Activated T-helper 2 cell treated with anti-CD3 and anti-CD28 coated beads, Interferon-gamma antibody, Interleukin-2, Interleukin-4, amounts not matched to agents 10 μg/mL and 5 μg/mL and 100 μg/mL, durations not matched to agents 14 hours and 24 hours and 36 hours (primary cell): ENCODE results near the gene CCDC50. TPM values are rescaled to one million over a fixed set of nuclear protein-coding genes. Genes with fewer than 3 reads are reported as not detected.

Source experiments
- DNase-seq: peaks from one replicate; pipeline ENCODE4 v3.0.0; 2021; ENCODE audit warnings: low spot score
- H3K27ac Mint-ChIP-seq: one replicate; pipeline ENCODE4 v1.8.0; 2021; ENCODE audit warnings: mixed read lengths
- H3K27me3 Mint-ChIP-seq: one replicate; pipeline ENCODE4 v1.8.0; 2021; ENCODE audit warnings: low read depth, mixed read lengths
- H3K36me3 Mint-ChIP-seq: one replicate; pipeline ENCODE4 v1.8.0; 2021; ENCODE audit warnings: low read depth, mixed read lengths
- H3K4me1 Mint-ChIP-seq: one replicate; pipeline ENCODE4 v1.8.0; 2021; ENCODE audit warnings: low read depth, mixed read lengths
- H3K4me3 Mint-ChIP-seq: one replicate; pipeline ENCODE4 v1.8.0; 2021; ENCODE audit warnings: low read depth, mild to moderate bottlenecking, moderate library complexity, mixed read lengths
- H3K9me3 Mint-ChIP-seq: one replicate; pipeline ENCODE4 v1.8.0; 2021; ENCODE audit warnings: mixed read lengths
- intact Hi-C: fragments of 100-400 bp; cut with micrococcal nuclease; formaldehyde crosslinking; loops from one replicate; pipeline ENCODE4 v1.15.1; 2023
- total RNA-seq: library from RNA; stranded (reverse); gene quantifications from 2 replicates; pipeline ENCODE4 v1.2.3, GENCODE V29; 2022

The CCDC50 gene
- total RNA-seq, 1 donor from 2014 or later: 32.1 TPM

DNA sequence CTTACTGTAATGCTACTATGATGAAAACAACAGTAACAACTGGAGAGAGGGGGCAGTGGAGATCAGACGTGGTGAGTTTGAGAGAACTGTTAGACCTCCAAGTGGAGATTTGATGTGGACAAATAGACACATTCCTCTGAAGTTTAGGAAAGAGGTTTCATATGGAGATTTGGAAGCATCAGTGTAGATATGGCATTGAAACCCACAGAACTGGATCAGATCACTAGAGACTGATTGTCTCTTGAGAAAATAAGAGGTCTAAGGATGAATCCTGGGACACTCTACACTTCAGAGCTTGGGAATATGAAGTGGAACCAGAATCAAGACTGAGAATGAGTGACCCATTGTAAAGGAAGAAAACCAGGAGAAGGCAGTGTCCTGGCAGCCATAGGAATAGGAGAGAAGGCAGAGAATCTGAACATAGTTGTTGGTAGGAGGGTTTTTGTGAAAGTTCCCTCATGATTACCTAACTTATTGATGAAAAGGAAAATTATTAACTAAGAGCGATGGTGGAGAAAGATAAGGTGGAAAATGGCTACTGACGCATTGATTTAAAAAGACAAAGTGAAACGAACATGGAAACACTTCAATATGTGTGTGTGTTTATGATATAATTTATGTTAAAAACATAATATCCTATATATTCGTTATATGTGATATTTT is 102.1 kb downstream of the CCDC50 start:
- intact Hi-C loops: no loop called here
- DNase-seq: no peak
- Mint-ChIP-seq H3K36me3 (no peaks in the 10 kb centered on the region), H3K27me3 (no peaks in the 10 kb centered on the region), H3K9me3 (no peaks in the 10 kb centered on the region), H3K4me1 (no peaks in the 10 kb centered on the region), H3K27ac (no peak overlapping the region), H3K4me3 (no peak overlapping the region)

DNA sequence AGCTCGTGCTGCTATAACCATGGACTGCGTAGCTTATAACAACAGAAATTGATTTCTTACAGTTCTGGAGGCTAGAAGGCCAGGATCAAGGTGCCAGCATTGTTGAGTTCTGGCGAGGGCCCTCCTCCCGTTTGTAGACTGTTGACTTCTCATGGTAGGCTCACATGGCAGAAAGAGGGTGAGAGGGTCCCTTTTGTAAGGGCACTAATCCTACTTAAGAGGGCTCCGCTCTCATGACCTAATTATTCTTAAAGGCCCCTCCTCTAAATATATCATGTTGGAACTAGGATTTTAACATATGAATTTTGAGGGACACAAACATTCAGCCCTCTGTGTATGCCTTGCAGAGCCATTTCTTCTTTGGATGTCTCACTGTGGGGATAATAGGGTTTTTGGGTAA is 103.0 kb downstream of the CCDC50 start:
- Mint-ChIP-seq H3K27me3 (no peaks in the 10 kb centered on the region), H3K4me1 (no peaks in the 10 kb centered on the region), H3K27ac (no peak overlapping the region), H3K36me3 (no peaks in the 10 kb centered on the region), H3K9me3 (no peaks in the 10 kb centered on the region), H3K4me3 (no peak overlapping the region)
- DNase-seq: no peak
- intact Hi-C loops: no loop called here

DNA sequence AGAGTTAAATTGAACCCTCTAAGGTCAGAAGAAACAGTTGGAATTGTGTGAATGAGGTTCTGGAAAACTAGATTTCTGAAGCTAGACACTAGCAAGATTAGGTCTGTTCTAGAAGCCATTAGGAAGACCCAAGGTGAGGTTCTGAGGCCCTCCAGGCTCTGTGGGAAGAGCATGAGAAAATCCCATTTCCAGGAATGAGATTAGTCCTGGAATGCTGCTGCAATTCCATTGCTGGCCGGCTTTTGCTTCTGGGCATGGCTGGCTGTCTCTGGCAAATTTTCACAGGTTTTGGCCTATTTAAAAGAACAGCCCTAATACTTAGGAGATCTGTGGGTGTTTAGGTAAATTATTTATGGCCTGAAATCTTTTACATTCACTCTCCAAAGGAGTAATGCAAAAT is 104.8 kb downstream of the CCDC50 start:
- Mint-ChIP-seq H3K9me3 (no peaks in the 10 kb centered on the region), H3K27ac (no peak overlapping the region), H3K4me3 (no peak overlapping the region), H3K27me3 (no peaks in the 10 kb centered on the region), H3K36me3 (no peaks in the 10 kb centered on the region), H3K4me1 (no peaks in the 10 kb centered on the region)
- intact Hi-C loops: no loop called here
- no peak for DNase-seq

DNA sequence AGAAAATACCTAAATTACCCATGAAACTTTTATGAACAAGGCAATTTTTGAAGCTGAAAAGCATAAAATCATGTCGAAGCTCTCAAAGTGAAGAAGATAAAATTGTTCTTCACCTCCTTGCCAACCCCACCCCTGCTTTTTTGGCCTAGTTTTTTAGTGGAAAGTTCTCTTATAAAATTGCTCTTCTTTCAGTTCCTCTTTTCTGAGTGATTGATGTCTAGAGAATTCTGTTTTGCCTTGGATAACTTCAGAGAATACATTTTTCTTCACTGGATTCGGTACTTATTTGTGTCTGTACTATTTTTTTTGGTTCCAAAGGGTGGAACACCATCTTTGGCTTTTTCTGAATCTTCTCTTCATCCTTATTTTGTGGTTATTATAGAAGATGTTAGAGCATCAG is 106.8 kb downstream of the CCDC50 start:
- no peak for DNase-seq
- H3K36me3 Mint-ChIP-seq: no peaks in the 10 kb centered on the region
- H3K4me1 Mint-ChIP-seq: no peaks in the 10 kb centered on the region
- peaks cover 7% of the 10 kb centered on the region for H3K9me3 Mint-ChIP-seq
- H3K4me3 Mint-ChIP-seq: no peak overlapping the region
- H3K27ac Mint-ChIP-seq: no peak overlapping the region
- intact Hi-C loops: no loop called here
- no peaks in the 10 kb centered on the region for H3K27me3 Mint-ChIP-seq

DNA sequence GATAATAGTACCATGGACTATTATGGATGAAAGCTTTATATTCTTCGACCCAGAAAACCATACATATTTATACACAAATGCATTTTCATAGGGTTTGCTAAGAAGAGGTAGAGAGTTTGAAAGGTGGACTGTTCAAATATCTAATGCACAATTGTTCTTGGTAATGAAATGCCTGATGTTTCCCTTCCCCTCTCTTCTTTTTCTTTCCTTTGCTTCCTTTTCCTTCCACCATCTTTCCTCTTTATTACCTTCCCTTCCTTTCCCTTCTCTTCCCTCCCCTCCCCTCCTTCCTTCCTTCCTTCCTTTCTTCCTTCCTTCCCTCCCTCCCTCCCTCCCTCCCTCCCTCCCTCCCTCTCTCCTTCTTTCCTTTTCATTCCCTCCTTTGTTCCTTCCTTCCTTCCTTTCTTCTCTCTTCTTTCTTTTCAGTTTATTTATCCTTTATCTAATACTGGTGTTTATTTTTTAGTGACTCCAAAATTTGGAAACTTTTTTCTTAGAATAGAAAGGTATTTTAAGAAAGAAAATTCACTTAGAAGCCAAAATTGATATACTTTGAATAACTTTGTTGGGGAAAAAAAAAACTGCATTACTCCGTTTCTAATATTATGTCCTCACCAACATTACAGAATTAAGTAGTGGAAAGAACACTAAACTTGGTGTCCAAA is 109.1 kb downstream of the CCDC50 start:
- Mint-ChIP-seq H3K27ac (no peak overlapping the region), H3K4me1 (no peaks in the 10 kb centered on the region), H3K9me3 (peaks cover 7% of the 10 kb centered on the region), H3K4me3 (no peak overlapping the region), H3K36me3 (no peaks in the 10 kb centered on the region), H3K27me3 (no peaks in the 10 kb centered on the region)
- intact Hi-C loops: no loop called here
- no peak for DNase-seq

DNA sequence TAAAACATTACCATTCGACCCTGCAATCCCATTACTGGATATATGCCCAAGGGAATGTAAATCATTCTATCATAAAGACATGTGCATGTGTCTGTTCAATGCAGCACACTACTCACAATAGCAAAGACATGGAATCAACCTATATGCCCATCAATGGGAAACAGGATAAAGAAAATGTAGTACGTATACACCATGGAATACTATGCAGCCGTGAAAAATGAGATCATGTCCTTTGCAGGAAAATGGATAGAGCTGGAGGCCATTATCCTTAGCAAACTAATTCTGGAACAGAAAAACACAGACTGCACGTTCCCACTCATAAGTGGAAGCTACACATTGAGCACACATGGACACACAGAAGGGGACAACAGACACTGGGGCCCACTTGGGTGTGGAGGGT is 111.3 kb downstream of the CCDC50 start:
- H3K4me3 Mint-ChIP-seq: no peak overlapping the region
- no peak overlapping the region for H3K27ac Mint-ChIP-seq
- H3K4me1 Mint-ChIP-seq: no peaks in the 10 kb centered on the region
- no peaks in the 10 kb centered on the region for H3K36me3 Mint-ChIP-seq
- no peaks in the 10 kb centered on the region for H3K27me3 Mint-ChIP-seq
- intact Hi-C loops: no loop called here
- peaks cover 7% of the 10 kb centered on the region for H3K9me3 Mint-ChIP-seq
- no peak for DNase-seq

DNA sequence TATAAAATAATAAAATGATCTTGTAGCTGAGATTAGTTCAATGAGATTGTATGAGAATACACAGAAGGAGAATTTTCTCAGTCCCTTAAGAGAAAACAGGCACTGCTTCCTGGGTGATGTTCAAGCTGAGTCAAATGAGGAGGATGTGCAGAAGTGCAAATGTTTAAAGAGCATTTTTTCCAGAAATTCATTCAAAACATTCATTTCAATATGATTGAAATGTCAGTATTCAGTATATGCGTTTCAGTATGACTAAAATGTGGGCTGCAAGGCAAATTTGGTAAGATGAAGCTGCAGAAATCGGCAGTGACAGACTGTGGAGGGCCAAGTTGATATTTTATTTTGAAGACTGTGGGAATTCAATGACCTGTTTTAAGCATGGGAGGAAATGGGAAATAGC is 112.5 kb downstream of the CCDC50 start:
- no peaks in the 10 kb centered on the region for H3K4me1 Mint-ChIP-seq
- H3K9me3 Mint-ChIP-seq: peaks cover 7% of the 10 kb centered on the region
- DNase-seq: no peak
- no peaks in the 10 kb centered on the region for H3K27me3 Mint-ChIP-seq
- H3K36me3 Mint-ChIP-seq: no peaks in the 10 kb centered on the region
- intact Hi-C loops: no loop called here
- H3K27ac Mint-ChIP-seq: no peak overlapping the region
- no peak overlapping the region for H3K4me3 Mint-ChIP-seq

DNA sequence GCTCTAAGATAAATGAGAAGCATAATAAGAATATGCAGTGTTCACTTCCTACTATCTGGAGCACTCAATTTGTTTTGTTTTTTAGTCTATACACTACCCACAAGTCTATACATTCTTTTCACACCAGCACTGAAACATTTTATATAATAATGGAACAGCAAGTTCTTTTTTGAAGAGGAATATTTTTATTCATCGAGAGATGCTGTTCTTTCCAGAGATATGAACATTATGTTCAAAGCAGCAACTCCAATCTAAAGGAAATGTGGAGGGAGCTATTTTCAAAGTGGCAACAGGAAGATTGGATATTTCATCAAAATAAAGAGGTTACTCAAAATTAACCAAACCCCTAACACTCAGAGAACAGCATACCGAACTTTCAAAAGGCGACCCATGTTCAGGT is 115.4 kb downstream of the CCDC50 start:
- Mint-ChIP-seq H3K27ac (no peak overlapping the region), H3K4me1 (no peaks in the 10 kb centered on the region), H3K4me3 (no peak overlapping the region), H3K27me3 (no peaks in the 10 kb centered on the region), H3K36me3 (no peaks in the 10 kb centered on the region), H3K9me3 (peaks cover 13% of the 10 kb centered on the region)
- intact Hi-C loops: no loop called here
- DNase-seq: no peak

Other genes with a start within 250 kb of the CCDC50 start
- gene OSTN, start 130.2 kb upstream of the CCDC50 start, total RNA-seq: not detected in 2 replicates
- gene UTS2B, start 1.1 kb downstream of the CCDC50 start, total RNA-seq: 0.37 TPM in 1 of 2 replicates, not detected in the other
- gene PYDC2, start 131.8 kb downstream of the CCDC50 start, total RNA-seq: not detected in 2 replicates